ENCODE results near the gene DNASE1L1.

The DNASE1L1 gene

GRCh38 chrX:154420402-154420756, 11.3 kb upstream of the DNASE1L1 start:
- H3K4me3 ChIP-seq (ENCODE audit: extremely low read depth, insufficient read depth, low read length, poor library complexity, severe bottlenecking): no peak overlapping the region
- H3K27ac ChIP-seq (ENCODE audit: low read depth, low read length, severe bottlenecking): no peak overlapping the region
- no peaks in the 10 kb centered on the region for H3K36me3 ChIP-seq (ENCODE audit: control insufficient read depth, insufficient read depth, low read length)
- peaks cover 3% of the 10 kb centered on the region for H3K4me1 ChIP-seq (ENCODE audit: control insufficient read depth, insufficient read depth, low read length, poor library complexity, severe bottlenecking)
- no peaks in the 10 kb centered on the region for H3K9me3 ChIP-seq (ENCODE audit: control insufficient read depth, low read length)
- 80 to 97% methylated on average over 1 to 7 of the region's 10 CpGs for WGBS, 2 experiments (ENCODE audit: insufficient coverage in 2 of 2)

DNA sequence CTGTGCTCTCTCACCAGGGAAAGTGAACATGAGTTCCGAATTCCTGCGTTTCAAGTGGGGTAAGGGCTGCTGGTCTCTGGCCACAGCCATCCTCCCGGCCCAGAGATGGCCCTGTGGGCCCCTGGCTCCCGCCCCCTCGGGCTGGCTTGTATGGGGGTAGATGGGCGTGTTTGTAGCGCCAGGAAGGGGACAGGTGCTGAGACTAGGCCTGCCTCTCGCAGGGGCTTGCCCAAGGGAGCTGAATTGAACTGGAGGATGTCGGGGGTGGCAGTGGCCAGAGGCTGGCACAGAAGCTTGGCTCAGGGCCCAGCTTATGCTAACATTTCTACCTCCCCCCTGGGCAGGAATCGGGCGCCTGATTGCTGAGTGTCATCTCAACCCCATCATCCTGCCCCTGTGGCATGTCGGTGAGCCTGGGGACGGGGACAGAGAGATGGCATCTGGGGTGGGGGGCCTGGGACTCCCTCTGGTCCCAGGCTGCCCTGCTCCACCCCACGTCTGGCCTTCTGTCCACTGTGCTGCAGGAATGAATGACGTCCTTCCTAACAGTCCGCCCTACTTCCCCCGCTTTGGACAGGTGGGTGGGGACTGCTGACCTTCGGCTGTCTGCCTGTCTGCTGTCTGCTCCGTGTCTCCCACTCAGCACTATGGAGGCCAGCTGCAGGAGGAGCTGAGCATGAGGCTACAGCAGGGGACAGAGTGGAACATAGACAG, 10.8 kb upstream of the DNASE1L1 start:
- Histone ChIP-seq H3K9me3 (ENCODE audit: control insufficient read depth, low read length) (no peaks in the 10 kb centered on the region), H3K4me1 (ENCODE audit: control insufficient read depth, insufficient read depth, low read length, poor library complexity, severe bottlenecking) (peaks cover 3% of the 10 kb centered on the region), H3K27ac (ENCODE audit: low read depth, low read length, severe bottlenecking) (no peak overlapping the region), H3K36me3 (ENCODE audit: control insufficient read depth, insufficient read depth, low read length) (no peaks in the 10 kb centered on the region), H3K4me3 (ENCODE audit: extremely low read depth, insufficient read depth, low read length, poor library complexity, severe bottlenecking) (no peak overlapping the region)
- 94% methylated on average over 7 of the region's 19 CpGs; no CpG with 5 or more reads in 1 of the 2 experiments for WGBS, 2 experiments (ENCODE audit: insufficient coverage in 2 of 2)

- no peak overlapping the region for H3K4me3 ChIP-seq (ENCODE audit: extremely low read depth, insufficient read depth, low read length, poor library complexity, severe bottlenecking)
- no peaks in the 10 kb centered on the region for H3K9me3 ChIP-seq (ENCODE audit: control insufficient read depth, low read length)
- H3K27ac ChIP-seq (ENCODE audit: low read depth, low read length, severe bottlenecking): no peak overlapping the region
- no peaks in the 10 kb centered on the region for H3K4me1 ChIP-seq (ENCODE audit: control insufficient read depth, insufficient read depth, low read length, poor library complexity, severe bottlenecking)
- WGBS, 2 experiments (ENCODE audit: insufficient coverage in 2 of 2): 100% methylated on average over 4 to 5 of the region's 8 CpGs
- peaks cover under 1% of the 10 kb centered on the region for H3K36me3 ChIP-seq (ENCODE audit: control insufficient read depth, insufficient read depth, low read length)
These were observed 10.1 kb upstream of the DNASE1L1 start for GRCh38 chrX:154419189-154419588.

DNA sequence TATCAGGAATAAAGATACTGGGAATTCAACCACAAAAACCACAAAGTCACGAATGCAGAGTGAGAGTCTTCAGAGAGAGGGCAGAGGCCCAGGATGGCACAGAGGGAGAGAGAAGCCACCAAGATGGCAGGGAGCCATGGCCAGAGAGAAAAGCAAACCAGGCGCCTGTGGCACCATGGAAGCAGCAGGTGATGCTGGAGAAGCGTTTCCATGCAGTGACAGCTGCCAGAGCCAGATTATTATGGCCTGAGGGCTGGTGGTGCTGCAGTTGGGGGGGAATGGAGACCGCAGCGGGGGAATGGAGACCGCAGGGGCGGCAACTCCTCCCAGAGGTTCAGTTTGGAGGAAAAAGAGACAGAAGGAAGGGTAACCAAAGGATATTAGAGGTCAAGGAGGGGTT, 8.1 kb upstream of the DNASE1L1 start:
- peaks cover 6% of the 10 kb centered on the region for H3K36me3 ChIP-seq (ENCODE audit: control insufficient read depth, insufficient read depth, low read length)
- WGBS, 2 experiments (ENCODE audit: insufficient coverage in 2 of 2): 94 to 100% methylated on average over 2 to 4 of the region's 7 CpGs
- H3K9me3 ChIP-seq (ENCODE audit: control insufficient read depth, low read length): no peaks in the 10 kb centered on the region

GRCh38 chrX:154413142-154413541, 4.1 kb upstream of the DNASE1L1 start:
- no peaks in the 10 kb centered on the region for H3K9me3 ChIP-seq (ENCODE audit: control insufficient read depth, low read length)
- H3K27ac ChIP-seq (ENCODE audit: low read depth, low read length, severe bottlenecking): no peak overlapping the region
- H3K4me1 ChIP-seq (ENCODE audit: control insufficient read depth, insufficient read depth, low read length, poor library complexity, severe bottlenecking): peaks cover 8% of the 10 kb centered on the region
- H3K36me3 ChIP-seq (ENCODE audit: control insufficient read depth, insufficient read depth, low read length): peaks cover 6% of the 10 kb centered on the region
- WGBS, 2 experiments (ENCODE audit: insufficient coverage in 2 of 2): 91% methylated on average over 7 of the region's 8 CpGs; no CpG with 5 or more reads in 1 of the 2 experiments
- no peak overlapping the region for H3K4me3 ChIP-seq (ENCODE audit: extremely low read depth, insufficient read depth, low read length, poor library complexity, severe bottlenecking)

More for the DNA sequence above, 8.1 kb upstream of the DNASE1L1 start:
- no peak overlapping the region for H3K27ac ChIP-seq (ENCODE audit: low read depth, low read length, severe bottlenecking)
- H3K4me3 ChIP-seq (ENCODE audit: extremely low read depth, insufficient read depth, low read length, poor library complexity, severe bottlenecking): no peak overlapping the region
- H3K4me1 ChIP-seq (ENCODE audit: control insufficient read depth, insufficient read depth, low read length, poor library complexity, severe bottlenecking): peaks cover 4% of the 10 kb centered on the region

- Histone ChIP-seq H3K4me1 (ENCODE audit: control insufficient read depth, insufficient read depth, low read length, poor library complexity, severe bottlenecking) (peaks cover 8% of the 10 kb centered on the region), H3K27ac (ENCODE audit: low read depth, low read length, severe bottlenecking) (no peak overlapping the region), H3K36me3 (ENCODE audit: control insufficient read depth, insufficient read depth, low read length) (peaks cover 6% of the 10 kb centered on the region), H3K9me3 (ENCODE audit: control insufficient read depth, low read length) (no peaks in the 10 kb centered on the region), H3K4me3 (ENCODE audit: extremely low read depth, insufficient read depth, low read length, poor library complexity, severe bottlenecking) (peak overlapping the region; percentile 57)
- whole genome bisulfite sequencing, 2 experiments (ENCODE audit: insufficient coverage in 2 of 2): 79 to 80% methylated on average over 1 to 2 of the region's 4 CpGs
These were observed 3.4 kb upstream of the DNASE1L1 start for GRCh38 chrX:154412468-154412867.

DNA sequence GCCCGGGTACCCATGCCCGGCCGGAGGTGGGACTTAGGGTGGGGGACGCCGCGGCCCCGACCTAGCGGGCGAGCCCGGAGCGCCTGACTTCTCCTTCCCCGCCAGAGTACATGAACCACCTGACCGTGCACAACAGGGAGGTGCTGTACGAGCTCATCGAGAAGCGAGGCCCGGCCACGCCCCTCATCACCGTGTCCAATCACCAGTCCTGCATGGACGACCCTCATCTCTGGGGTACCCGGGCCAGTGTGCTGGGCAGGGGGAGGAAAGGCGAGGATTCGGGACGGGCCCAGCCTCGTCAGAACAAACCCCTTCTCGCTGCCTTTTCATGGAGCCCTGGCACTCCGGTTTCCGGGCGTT, 2.9 kb upstream of the DNASE1L1 start:
- Histone ChIP-seq H3K4me1 (ENCODE audit: control insufficient read depth, insufficient read depth, low read length, poor library complexity, severe bottlenecking) (peaks cover 8% of the 10 kb centered on the region), H3K9me3 (ENCODE audit: control insufficient read depth, low read length) (no peaks in the 10 kb centered on the region), H3K36me3 (ENCODE audit: control insufficient read depth, insufficient read depth, low read length) (peaks cover 6% of the 10 kb centered on the region), H3K27ac (ENCODE audit: low read depth, low read length, severe bottlenecking) (no peak overlapping the region), H3K4me3 (ENCODE audit: extremely low read depth, insufficient read depth, low read length, poor library complexity, severe bottlenecking) (peak overlapping the region; percentile 57)
- 0 to 35% methylated on average over 4 of the region's 29 CpGs for WGBS, 2 experiments (ENCODE audit: insufficient coverage in 2 of 2)

DNA sequence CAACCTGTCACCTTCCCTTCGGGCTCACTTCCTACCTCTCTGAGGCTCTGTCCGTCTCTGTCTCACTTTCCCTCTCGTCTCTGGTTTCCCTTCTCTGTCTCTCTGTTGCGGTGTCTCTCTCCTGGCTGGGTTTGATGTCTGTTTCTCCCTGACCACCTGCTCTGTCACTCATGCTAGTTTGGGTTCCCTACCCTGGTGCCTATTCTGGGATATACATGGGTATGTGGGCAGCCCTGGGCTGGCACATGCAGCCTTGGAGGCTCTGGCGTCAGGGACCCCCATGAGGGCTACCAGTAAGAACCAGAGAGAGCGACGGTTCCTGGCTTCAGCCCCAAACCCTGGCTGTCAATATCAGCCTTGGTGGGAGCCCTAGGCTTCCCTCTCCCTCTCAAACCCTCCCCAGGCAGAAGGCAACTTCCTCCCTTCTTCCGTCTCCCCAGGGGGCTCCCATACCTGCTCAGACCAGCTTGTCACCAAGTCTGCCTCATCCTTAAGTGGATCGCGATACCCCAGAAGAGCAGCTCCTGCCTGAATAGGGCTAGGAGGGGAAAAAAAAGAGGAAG, 314 bp downstream of the DNASE1L1 start:
- peak overlapping the region; percentile 34 for H3K4me3 ChIP-seq (ENCODE audit: extremely low read depth, insufficient read depth, low read length, poor library complexity, severe bottlenecking)
- H3K4me1 ChIP-seq (ENCODE audit: control insufficient read depth, insufficient read depth, low read length, poor library complexity, severe bottlenecking): peaks cover 8% of the 10 kb centered on the region
- H3K9me3 ChIP-seq (ENCODE audit: control insufficient read depth, low read length): no peaks in the 10 kb centered on the region
- peak overlapping the region; percentile 66 for H3K27ac ChIP-seq (ENCODE audit: low read depth, low read length, severe bottlenecking)
- peaks cover 2% of the 10 kb centered on the region for H3K36me3 ChIP-seq (ENCODE audit: control insufficient read depth, insufficient read depth, low read length)
- WGBS, 2 experiments (ENCODE audit: insufficient coverage in 2 of 2): 74% methylated on average over 6 of the region's 10 CpGs; no CpG with 5 or more reads in 1 of the 2 experiments

DNA sequence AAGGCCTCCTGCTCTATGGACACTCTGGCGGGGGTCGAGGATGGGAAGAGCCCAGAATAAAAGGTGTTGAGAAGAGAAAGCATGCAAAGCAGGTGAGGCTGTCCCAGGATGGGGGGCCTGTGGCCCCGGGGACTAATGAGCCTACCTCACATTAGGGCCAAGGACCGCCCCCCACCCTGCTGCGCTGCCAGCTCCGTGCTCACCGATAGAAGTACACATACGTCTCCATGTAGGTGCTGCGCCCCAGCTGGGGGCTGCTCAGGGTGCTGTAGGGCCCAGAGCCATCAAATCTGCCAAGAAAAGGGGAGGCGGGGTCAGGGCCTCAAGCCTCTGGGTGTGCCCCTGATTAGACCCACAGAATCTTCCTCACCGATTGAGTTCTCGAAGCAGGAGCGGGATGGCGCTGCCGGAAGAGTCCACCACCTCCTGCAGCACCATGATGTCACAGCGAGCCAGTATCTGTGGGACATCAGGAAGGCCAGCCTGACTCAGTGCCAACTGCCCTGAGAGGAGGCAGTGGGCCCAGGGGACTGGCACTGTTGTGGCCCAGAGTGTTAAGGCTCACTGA, 4.3 kb downstream of the DNASE1L1 start:
- Histone ChIP-seq H3K36me3 (ENCODE audit: control insufficient read depth, insufficient read depth, low read length) (peaks cover 7% of the 10 kb centered on the region), H3K4me3 (ENCODE audit: extremely low read depth, insufficient read depth, low read length, poor library complexity, severe bottlenecking) (no peak overlapping the region)
- WGBS, 2 experiments (ENCODE audit: insufficient coverage in 2 of 2): 95% methylated on average over 8 of the region's 16 CpGs; no CpG with 5 or more reads in 1 of the 2 experiments

GRCh38 chrX:154403858-154404257, 5.2 kb downstream of the DNASE1L1 start:
- Histone ChIP-seq H3K27ac (ENCODE audit: low read depth, low read length, severe bottlenecking) (no peak overlapping the region), H3K9me3 (ENCODE audit: control insufficient read depth, low read length) (no peaks in the 10 kb centered on the region), H3K4me3 (ENCODE audit: extremely low read depth, insufficient read depth, low read length, poor library complexity, severe bottlenecking) (no peak overlapping the region), H3K36me3 (ENCODE audit: control insufficient read depth, insufficient read depth, low read length) (peaks cover 16% of the 10 kb centered on the region), H3K4me1 (ENCODE audit: control insufficient read depth, insufficient read depth, low read length, poor library complexity, severe bottlenecking) (peaks cover 4% of the 10 kb centered on the region)
- 93% methylated on average over 3 of the region's 4 CpGs; no CpG with 5 or more reads in 1 of the 2 experiments for WGBS, 2 experiments (ENCODE audit: insufficient coverage in 2 of 2)

More for the DNA sequence above, 4.3 kb downstream of the DNASE1L1 start:
- Histone ChIP-seq H3K4me1 (ENCODE audit: control insufficient read depth, insufficient read depth, low read length, poor library complexity, severe bottlenecking) (peaks cover 4% of the 10 kb centered on the region), H3K27ac (ENCODE audit: low read depth, low read length, severe bottlenecking) (no peak overlapping the region), H3K9me3 (ENCODE audit: control insufficient read depth, low read length) (no peaks in the 10 kb centered on the region)

- Histone ChIP-seq H3K9me3 (ENCODE audit: control insufficient read depth, low read length) (no peaks in the 10 kb centered on the region), H3K4me1 (ENCODE audit: control insufficient read depth, insufficient read depth, low read length, poor library complexity, severe bottlenecking) (no peaks in the 10 kb centered on the region), H3K36me3 (ENCODE audit: control insufficient read depth, insufficient read depth, low read length) (peaks cover 18% of the 10 kb centered on the region), H3K4me3 (ENCODE audit: extremely low read depth, insufficient read depth, low read length, poor library complexity, severe bottlenecking) (no peak overlapping the region), H3K27ac (ENCODE audit: low read depth, low read length, severe bottlenecking) (no peak overlapping the region)
- WGBS, 2 experiments (ENCODE audit: insufficient coverage in 2 of 2): 80 to 95% methylated on average over 1 to 8 of the region's 10 CpGs
These were observed 5.9 kb downstream of the DNASE1L1 start for GRCh38 chrX:154403192-154403591.

Measured in mesodermal cell (in vitro differentiated cells).